Gastrocnemius medialis (tissue), 4 donors: Measurements from ENCODE around the gene MDM1. TPM values are rescaled to one million over a fixed set of nuclear protein-coding genes. Genes with fewer than 3 reads are reported as not detected.

Experiments
- ATAC-seq, 2 donors: fragments of 150-250 bp; one replicate each; pipeline ENCODE4 v1.9.1; 2016
- DNase-seq, 2 donors: peaks; one replicate each; pipeline ENCODE4 v3.0.0-alpha.2; 2019
- H3K27ac ChIP-seq, 4 donors: fragments of 200-600 bp; sonication (generic); 1 replicate in 1 of 4; 2 replicates in 3 of 4; pipeline ENCODE4 v1.5.1; 2016 to 2018; ENCODE audit warnings: mild to moderate bottlenecking in 2 of 4, moderate library complexity in 1 of 4
- H3K27me3 ChIP-seq, 3 donors: fragments of 200-600 bp; sonication (generic) in 2 of 3; 1 replicate in 1 of 3; 2 replicates in 2 of 3; pipeline versions ENCODE4 v1.5.1 to v1.6.0; 2016 to 2019; ENCODE audit warnings: mild to moderate bottlenecking in 1 of 3, moderate library complexity in 1 of 3
- H3K36me3 ChIP-seq, 2 donors: fragments of 200-600 bp; sonication (generic) in 1 of 2; one replicate each; pipeline ENCODE4 v1.5.1; 2017 to 2018
- H3K4me1 ChIP-seq, 2 donors: fragments of 200-600 bp; sonication (generic) in 1 of 2; one replicate each; pipeline ENCODE4 v1.5.1; 2016 to 2017; ENCODE audit warnings: mild to moderate bottlenecking in 2 of 2
- H3K4me3 ChIP-seq, 4 donors: fragments of 200-600 bp; sonication (generic) in 3 of 4; 1 replicate in 1 of 4; 2 replicates in 3 of 4; pipeline ENCODE4 v1.5.1; 2016 to 2019; ENCODE audit warnings: mild to moderate bottlenecking in 2 of 4
- H3K9me3 ChIP-seq, 3 donors: fragments of 200-600 bp; sonication (generic) in 2 of 3; 1 replicate in 1 of 3; 2 replicates in 2 of 3; pipeline ENCODE4 v1.5.1; 2016 to 2019
- CTCF ChIP-seq, 5 experiments: fragments of 450-650 bp in 3 of 5; fragments of 200-600 bp in 2 of 5; sonication (generic) in 2 of 5; IDR thresholded peaks in 4 of 5; conservative IDR thresholded peaks in 1 of 5; 1 replicate in 4 of 5; 2 replicates in 1 of 5; pipeline ENCODE4 v1.5.1; 2016 to 2019; ENCODE audit warnings: antibody characterized with exemption in 5 of 5, mild to moderate bottlenecking in 3 of 5, moderate library complexity in 3 of 5
- POLR2A ChIP-seq, 2 donors: fragments of 450-650 bp; IDR thresholded peaks; one replicate each; pipeline ENCODE4 v1.6.1; 2017; ENCODE audit warnings: antibody characterized with exemption in 2 of 2, mild to moderate bottlenecking in 2 of 2, moderate library complexity in 2 of 2
- in situ Hi-C, 4 donors: fragments of 200-750 bp; cut with MboI; loops; one replicate each; pipeline versions ENCODE4 v1.15.0 to v1.8.0; 2017; ENCODE audit warnings: low sequenced_read_pairs in 4 of 4
- intact Hi-C: fragments of 100-400 bp; cut with DNase I; formaldehyde crosslinking; loops from one replicate; pipeline ENCODE4 v1.15.1; 2023; ENCODE audit warnings: low total_unique reads
- total RNA-seq, 4 donors: library from RNA; depleted of rRNA; stranded (reverse); fragments of >200 nt; gene quantifications; one replicate each; pipeline versions ENCODE4 v1.1.0 to v1.2.3, GENCODE V29; 2016

Gene MDM1
- total RNA-seq, 4 donors from 2014 or later, result 1.6 to 6.8 (median 3.4) TPM

GRCh38 chr12:68377881-68378280, 45.7 kb upstream of the MDM1 start:
- H3K4me1 ChIP-seq, result peaks cover 48 to 65% of the 10 kb centered on the region in 2 donors
- DNase-seq (no peak), ATAC-seq (no peak)
- TF ChIP-seq CTCF (IDR thresholded peaks at IDR 0.05 in 4 of 5, conservative IDR thresholded peaks at IDR 0.05 in 1 of 5), result no peak
- no peak for TF ChIP-seq POLR2A (IDR thresholded peaks at IDR 0.05)
- no peaks in the 10 kb centered on the region for H3K27me3 ChIP-seq
- no peaks in the 10 kb centered on the region for H3K36me3 ChIP-seq
- no peak overlapping the region for H3K27ac ChIP-seq
- no peak overlapping the region for H3K4me3 ChIP-seq
- in situ Hi-C loops, result no loop called here
- no peaks in the 10 kb centered on the region for H3K9me3 ChIP-seq
- intact Hi-C loops, result loop anchor here (2.0 to 5.0 kb wide), 2 partner anchors 23 to 64 kb away; no protein-coding TSS in a partner anchor

GRCh38 chr12:68376901-68377300, 44.7 kb upstream of the MDM1 start:
- intact Hi-C loops (loop anchor here (2.0 to 5.0 kb wide), 2 partner anchors 24 to 65 kb away; no protein-coding TSS in a partner anchor), in situ Hi-C loops (no loop called here)
- peaks cover 51 to 65% of the 10 kb centered on the region in 2 donors for H3K4me1 ChIP-seq
- ATAC-seq (peak in 1 of 2 donors; percentile 13), DNase-seq (peak in 1 of 2 donors; percentile 18)
- H3K27me3 ChIP-seq, result no peaks in the 10 kb centered on the region
- H3K27ac ChIP-seq, result peak overlapping the region; percentile 42 to 90 (median 71)
- H3K36me3 ChIP-seq, result no peaks in the 10 kb centered on the region
- TF ChIP-seq POLR2A (IDR thresholded peaks at IDR 0.05) (no peak), CTCF (IDR thresholded peaks at IDR 0.05 in 4 of 5, conservative IDR thresholded peaks at IDR 0.05 in 1 of 5) (no peak)
- no peak overlapping the region for H3K4me3 ChIP-seq
- H3K9me3 ChIP-seq, result no peaks in the 10 kb centered on the region

GRCh38 chr12:68375756-68376695, 43.9 kb upstream of the MDM1 start:
- DNase-seq (no peak), ATAC-seq (no peak)
- H3K27me3 ChIP-seq, result no peaks in the 10 kb centered on the region
- intact Hi-C loops, result loop anchor here (2.0 to 5.0 kb wide), 2 partner anchors 25 to 66 kb away; no protein-coding TSS in a partner anchor
- no peaks in the 10 kb centered on the region for H3K36me3 ChIP-seq
- TF ChIP-seq POLR2A (IDR thresholded peaks at IDR 0.05) (no peak), CTCF (IDR thresholded peaks at IDR 0.05 in 4 of 5, conservative IDR thresholded peaks at IDR 0.05 in 1 of 5) (no peak)
- peaks cover 51 to 65% of the 10 kb centered on the region in 2 donors for H3K4me1 ChIP-seq
- peak overlapping the region; percentile 75 to 90 (median 83) for H3K27ac ChIP-seq
- H3K4me3 ChIP-seq, result no peak overlapping the region
- no peaks in the 10 kb centered on the region for H3K9me3 ChIP-seq
- in situ Hi-C loops, result no loop called here

GRCh38 chr12:68374307-68374982, 42.3 kb upstream of the MDM1 start:
- Histone ChIP-seq H3K27me3 (no peaks in the 10 kb centered on the region), H3K36me3 (no peaks in the 10 kb centered on the region), H3K4me1 (peaks cover 54 to 64% of the 10 kb centered on the region in 2 donors), H3K4me3 (peak overlapping the region; percentile 3 to 33 (median 8)), H3K9me3 (no peaks in the 10 kb centered on the region), H3K27ac (peak overlapping the region; percentile 75 to 90 (median 83))
- intact Hi-C loops, result loop anchor here (1.0 kb wide), 1 partner anchor 32 kb away; no protein-coding TSS in a partner anchor
- in situ Hi-C loops, result loop anchor here in 1 of 4 donors (25.0 kb wide), 1 partner anchor 438 kb away; the partner anchor contains the start of gene MDM2
- TF ChIP-seq POLR2A (IDR thresholded peaks at IDR 0.05), result peak in 1 of 2 donors; percentile 29
- TF ChIP-seq CTCF (IDR thresholded peaks at IDR 0.05 in 4 of 5, conservative IDR thresholded peaks at IDR 0.05 in 1 of 5), result no peak
- peak; percentile 62 to 79 for DNase-seq
- ATAC-seq, result peak; percentile 90 to 91
